Stimulated activated CD8-positive, alpha-beta memory T cell treated with anti-CD3 and anti-CD28 coated beads, Interleukin-12 subunit alpha, Interleukin-12 subunit beta, amount 100 ng/mL, for 24 hours (primary cell): ENCODE data around the gene PKIB.
"Not testable (repeated sequence)": the region's sequence is repeated elsewhere in the genome, so short reads cannot be mapped to it uniquely, and the experiment has no call there.

ENCODE experiments used
- DNase-seq: peaks from one replicate; pipeline ENCODE4 v3.0.0-alpha.2; 2020; ENCODE audit errors: extremely low read depth

The PKIB gene

DNA sequence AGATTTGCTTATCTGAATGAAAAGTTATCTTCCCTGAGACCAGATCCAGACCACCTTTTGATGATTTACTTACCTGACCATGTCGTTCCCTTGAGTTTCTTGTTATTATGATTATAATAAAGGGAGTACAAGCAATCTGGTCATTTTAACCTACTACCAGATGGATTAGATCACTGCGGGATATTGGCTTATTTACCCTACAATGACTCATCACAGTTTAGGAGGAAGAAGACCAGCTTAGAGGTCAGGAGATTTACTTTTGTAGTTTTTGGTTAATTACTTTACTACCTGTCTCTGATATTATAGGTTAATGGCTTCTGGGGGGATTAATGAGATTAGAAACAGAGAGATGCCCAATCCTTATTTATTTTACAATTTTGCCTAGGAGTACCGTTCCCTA lies 10.7 kb downstream of the PKIB start:
- no peak for DNase-seq

DNA sequence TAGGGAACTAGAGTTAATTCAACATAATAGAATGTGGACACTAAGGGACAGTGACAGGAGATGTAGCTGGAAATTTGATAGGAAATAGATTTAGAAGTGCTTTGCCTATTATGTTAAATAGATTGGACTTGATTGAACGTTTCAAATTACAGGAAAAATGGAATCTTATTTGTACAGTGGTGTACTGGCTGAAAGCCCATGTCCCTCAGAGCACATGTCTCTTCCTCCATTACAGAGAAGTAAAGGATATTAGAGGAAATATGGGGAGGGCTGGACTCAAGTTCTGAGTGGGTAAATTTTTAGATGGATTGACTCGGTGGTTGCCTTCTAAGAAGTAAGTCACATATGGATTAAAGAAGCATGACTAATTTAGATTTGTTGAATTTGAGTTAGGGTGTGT lies 11.4 kb downstream of the PKIB start:
- no peak for DNase-seq

DNA sequence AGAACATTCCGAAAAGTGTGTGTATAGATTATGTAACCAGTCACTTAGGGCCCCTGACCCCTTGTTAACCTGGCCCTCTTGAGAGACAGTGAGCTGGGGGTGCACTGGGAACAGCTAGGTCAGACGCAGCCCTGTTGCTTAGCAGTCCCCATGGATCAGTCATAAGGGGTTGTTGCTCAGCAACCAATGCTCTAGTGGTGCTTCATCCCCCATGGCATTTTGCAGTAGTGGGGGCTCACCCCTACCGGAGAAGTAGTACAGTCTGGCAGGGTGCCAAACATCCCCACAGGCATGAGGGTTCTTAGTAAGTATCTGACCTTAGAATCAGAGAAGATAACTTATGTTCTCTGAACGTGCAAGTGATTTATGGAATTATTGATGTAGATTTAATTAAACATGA lies 12.3 kb downstream of the PKIB start:
- DNase-seq = no peak

DNA sequence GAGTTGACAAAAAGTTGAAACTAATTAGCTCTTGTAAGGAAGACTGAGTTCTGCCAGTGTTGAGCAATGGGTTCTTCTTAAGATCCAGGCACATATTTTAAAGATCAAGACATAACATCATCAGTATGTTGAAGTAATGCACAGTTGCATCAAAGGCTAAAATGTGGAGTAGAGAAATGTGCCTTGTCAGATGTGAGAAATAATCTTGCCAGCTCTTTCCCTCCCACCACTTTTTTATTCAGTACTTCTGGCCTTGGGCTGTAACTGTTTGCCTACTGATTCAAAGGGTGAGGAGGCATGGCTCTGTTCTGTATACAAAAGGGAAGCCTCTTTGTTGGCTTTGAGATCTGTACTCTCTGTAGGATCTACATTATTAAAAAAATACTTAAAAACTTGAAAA lies 13.1 kb downstream of the PKIB start:
- DNase-seq = no peak

DNA sequence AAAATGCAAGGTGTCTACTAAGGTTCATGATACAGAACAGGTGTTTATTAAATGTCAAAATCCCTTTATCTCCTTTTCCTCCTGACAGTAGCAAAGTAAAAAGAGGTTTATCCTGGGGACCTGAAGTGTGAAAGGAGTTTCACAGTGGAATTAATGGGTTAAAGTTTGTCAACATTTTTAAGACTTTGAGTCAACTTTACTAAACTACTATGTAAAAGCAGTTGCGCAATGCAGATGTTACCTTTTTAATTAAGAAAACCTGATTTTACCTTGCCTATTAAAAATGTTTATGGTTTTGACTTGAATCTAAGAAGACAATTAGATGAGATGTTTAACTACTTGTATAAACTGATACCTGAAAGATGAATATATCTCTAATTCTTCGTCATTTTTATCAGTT lies 14.6 kb downstream of the PKIB start:
- no peak for DNase-seq

DNA sequence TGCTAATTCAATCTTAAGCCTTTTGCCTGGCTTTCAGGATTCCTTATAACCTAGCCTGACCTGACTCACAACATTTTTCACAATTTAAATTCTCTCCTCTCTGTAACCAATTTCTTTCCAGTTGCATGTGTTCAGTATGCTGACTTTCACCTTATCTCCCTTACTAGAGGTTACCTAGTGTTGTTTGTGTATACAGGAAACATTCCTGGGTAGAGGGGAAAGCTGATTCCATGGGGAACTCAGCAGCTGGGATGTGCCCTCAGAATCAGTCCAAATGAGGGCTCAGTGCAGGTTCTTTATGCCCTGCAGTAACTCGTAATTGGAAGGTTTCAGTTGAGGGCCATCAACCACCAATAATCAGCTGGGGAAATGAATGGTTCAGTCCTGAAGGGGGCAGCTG lies 18.5 kb downstream of the PKIB start:
- no peak for DNase-seq

DNA sequence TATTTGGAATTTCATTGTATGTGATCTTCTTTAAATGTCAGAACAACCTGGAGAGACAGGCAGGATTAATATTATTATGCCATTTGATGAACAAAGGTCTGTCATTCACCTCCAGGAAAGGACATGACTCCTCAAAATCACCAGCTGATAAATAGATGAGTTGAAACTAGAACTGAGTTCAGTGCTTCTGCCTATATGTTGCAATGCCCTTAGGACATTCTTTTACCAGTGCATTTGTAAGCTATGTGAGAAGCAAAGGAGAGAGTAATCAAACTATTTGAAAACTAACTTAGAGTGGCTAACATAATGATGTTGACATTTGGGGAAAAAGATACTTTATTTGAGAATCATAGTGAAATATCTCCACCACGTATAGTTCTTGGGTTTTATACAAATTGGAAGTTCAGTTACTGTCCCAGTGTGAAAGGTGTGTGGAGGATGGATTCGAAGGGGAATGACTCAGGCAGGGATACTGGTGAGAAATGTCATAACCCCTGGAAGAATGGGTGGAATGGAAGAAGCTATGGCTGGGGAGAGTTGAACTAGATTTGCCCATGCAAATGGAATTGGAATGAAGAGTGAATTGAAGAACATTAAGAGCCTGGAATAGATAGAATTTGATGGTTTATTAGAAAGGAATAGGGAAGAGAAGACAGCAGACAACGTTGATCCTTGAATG lies 21.5 kb downstream of the PKIB start:
- DNase-seq = no peak

DNA sequence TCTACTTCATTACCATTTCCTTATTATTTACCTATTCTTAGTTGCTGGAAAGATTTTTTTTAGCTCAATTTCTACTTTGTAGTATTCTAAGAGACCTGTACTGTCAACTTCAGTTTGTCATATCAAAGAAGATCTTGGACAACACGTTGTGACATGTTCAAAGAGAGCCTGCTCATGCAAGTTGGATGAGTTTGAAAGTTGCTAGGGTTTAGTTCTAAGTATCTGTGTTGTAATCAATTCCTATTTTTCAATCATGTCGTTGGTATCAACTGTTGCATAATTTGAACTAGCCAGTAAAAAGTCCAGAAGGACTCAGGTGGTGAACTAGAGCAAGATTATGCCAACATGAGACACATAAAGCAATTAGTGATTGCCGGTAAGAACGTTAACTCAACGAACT lies 30.2 kb downstream of the PKIB start:
- no peak for DNase-seq

DNA sequence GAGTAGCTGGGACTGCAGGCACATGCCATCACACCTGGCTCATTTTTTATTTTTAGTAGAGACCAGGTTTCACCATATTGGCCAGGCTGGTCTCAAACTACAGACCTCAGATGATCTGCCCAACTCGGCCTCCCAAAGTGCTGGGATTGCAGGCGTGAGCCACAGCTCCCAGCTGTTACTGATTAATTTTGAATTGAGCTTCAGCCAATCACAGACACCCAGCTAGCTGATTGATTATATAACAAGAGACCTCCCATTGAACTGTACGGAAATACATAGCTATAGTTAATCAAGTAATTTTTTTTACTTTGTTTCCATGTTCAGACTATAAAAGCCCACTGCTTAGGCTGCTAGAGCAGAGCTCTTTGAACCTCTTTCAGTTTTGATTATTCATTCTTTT lies 31.6 kb downstream of the PKIB start:
- DNase-seq = no peak

DNA sequence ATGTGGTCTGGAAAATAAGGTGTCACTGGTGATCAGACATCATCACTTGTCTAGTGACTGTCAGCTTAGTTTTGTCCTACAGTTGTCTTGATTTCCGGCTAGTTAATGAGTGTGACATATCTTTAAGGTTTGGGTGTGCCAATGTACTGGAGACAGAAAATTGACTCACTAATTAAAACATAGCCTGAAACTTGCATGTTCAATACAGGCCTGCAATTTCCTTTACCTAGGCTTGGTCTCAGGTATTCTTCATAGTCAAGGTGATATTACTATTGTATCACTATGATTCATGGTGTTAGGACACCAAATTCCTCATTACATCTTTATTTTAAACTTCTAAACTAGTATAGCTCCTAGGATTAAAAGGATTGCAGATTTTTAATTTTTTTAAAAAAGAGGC lies 32.4 kb downstream of the PKIB start:
- not testable (repeated sequence) for DNase-seq

DNA sequence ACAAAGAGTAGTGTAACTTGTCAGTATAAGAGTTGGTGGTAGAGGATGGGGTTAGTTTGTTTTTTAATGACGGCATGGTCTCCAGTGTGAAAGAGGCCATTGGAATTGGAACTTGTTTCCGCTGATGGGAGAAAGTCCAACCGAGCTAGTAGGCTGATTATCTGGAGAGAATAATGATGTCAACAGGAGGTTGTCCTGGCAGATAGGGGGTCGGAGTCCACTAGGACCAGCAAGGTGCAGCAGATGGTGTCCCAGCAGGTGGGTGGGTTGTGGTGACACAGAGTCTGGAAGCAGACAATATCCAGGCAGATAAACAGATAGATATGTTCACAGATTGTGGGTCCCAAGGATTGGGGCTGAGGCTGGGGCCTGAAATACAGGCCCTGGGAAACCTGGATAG lies 35.1 kb downstream of the PKIB start:
- DNase-seq = no peak

DNA sequence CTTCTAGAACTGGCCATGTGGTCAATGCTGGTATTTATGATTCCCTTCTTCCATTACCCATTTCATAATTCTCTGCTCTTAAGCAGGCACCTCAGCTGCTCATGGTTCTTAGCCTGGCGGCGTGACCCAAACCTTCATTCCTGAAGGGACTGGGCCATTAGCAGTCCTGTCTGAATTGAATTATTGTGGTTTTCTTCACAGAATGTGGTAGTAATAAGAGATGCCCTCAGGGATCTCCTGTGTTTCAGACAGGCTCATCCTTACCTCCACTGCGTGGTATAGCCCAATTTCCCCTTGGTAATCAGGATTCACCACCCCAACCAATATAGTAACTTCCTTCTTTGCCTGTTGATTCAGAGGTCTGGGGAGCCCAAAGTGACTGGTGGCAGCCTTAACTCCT lies 37.6 kb downstream of the PKIB start:
- DNase-seq = no peak

DNA sequence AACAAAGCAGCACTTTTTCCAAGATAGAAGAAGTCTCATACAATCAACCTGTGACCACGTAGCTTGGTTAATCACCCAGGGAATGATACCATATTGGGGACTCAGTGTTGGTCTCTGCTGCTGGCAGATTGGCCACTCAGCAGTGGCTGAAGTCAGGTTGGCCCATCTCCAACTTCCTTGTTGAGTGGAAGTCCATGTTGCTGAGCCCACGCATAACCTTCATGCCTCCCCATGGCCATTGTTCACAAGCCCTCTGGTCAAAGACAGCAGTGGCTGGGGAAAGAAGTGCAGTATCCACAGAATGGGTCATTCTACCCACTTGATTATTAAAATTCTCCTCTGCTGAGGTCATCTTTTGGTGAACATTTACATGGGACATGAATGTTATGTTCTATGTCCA lies 38.5 kb downstream of the PKIB start:
- DNase-seq = no peak

DNA sequence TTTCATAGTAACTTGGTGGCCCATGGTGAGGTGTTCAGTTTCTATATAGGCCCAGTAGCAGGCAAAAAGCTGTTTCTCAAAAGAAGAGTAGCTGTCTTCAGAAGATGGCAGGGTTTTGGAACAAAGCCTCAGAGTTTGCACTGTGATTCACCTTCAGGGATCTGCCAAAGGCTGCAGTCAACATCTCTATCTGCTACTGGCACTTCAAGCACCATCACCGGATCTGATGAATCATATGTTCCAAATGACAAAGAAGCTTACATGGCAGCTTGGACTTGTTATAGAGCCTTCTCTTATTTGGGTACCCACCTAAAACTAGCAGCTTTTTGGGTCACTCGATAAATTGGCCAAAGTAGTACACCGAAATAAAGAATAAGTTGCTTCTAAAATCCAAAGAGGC lies 39.5 kb downstream of the PKIB start:
- no peak for DNase-seq

DNA sequence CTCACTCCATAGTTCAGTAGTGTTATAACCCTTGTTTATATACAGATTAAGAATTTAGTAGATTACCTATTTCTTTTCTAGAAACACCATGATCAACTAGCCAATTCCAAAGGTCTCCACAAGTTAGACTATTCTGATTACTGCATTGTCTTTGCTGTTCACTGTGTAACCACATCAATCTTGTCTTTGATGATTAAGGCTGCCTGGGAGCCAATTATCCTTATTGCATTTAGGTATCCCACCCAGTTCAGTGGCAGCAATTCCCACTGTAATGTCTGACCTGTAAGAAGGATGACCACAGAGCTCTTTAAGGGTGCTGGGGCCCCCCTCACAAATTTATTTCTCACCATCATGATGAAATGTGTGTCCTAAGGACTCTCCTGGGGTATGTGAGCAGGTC lies 40.2 kb downstream of the PKIB start:
- DNase-seq = no peak

DNA sequence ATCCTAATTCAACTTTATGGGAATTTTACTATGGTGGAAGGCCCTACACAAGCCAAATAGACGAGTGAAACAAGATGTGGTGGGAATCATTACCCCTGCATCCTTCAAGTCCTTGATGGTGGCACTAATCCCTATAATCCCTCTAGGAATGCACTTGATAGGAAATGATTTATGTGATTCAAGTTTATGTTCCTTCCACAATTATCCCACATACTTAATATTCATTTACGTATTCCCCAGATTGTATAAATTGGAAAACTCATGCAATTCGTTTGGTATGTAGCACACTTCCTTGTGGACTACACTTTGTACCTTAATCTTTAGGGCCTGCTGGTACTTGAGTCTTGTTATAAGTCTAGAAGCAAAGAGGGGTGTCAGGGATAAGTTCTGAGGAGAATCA lies 40.8 kb downstream of the PKIB start:
- no peak for DNase-seq

DNA sequence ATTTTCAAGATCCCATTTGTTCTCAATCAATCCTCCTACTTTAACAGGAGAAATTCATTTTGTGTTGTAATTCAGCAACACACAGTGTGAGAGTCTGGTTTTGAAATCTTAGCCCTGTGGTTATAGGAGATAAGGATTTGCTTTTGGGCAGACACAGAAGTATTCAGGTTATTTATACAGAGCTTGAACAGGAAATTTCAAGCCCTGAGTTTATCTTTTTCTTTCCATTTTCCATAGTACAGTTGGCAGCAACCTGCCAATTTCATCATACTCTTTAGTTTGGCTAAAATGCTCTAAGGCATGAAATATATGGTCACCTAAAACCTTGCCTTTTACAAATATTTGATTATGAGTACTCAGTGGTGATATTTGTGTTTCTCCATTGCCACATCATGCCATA lies 41.4 kb downstream of the PKIB start:
- no peak for DNase-seq

DNA sequence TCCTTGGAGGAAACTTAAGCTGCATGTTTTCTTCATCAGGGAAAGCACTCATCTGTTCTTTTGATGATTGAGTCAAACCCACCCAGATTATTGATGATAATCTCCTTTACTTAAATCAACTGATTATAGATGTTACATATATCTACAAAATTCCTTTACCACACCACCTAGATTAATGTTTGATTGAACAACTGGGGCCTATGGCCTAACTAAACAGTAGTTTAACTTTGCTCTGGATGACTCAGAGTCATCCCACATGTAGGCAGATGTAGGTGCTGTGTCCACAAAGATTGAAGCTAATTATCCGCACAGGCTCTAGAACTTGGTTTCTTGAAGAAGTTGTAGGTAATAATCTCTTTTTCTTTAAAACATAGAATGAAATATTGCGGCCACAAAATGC lies 42.2 kb downstream of the PKIB start:
- DNase-seq = no peak

DNA sequence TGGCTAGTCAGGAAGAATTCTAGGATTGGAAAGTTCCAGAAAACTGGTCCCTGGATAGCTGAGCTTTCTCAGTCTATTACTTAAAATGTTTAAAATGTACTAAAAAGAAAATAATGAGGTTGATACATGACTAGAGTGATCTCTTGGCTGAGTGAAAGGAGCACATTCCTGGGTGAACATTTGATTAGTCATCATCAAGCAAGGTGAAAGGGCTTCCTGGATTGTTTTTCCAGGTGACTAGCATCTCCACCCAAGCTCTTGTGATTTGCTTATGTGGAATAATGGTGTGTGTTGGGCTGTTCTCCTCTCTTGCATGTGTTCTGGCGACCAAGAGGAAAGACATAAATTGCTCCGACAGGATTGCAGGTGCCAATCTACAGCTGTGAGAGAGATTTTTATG lies 42.9 kb downstream of the PKIB start:
- DNase-seq = no peak

DNA sequence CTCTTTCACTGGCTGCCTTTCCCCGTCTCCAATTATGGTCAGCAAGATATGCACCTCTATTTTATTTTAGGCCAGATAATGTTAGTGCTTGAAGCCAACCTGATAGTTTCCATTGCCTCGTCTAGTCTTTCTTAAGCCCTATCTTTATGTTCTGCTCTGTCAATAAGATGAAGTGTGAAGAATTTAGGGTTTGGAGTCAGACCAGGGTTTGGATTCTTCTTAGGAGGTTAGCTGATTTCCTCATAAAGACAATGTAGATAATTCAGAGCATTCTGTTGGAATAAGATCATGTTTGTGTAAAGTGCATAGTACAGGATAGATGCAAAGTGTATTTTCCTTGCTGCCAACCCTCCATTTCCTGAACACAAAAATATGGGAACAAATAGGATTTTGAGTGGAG lies 43.8 kb downstream of the PKIB start:
- no peak for DNase-seq

DNA sequence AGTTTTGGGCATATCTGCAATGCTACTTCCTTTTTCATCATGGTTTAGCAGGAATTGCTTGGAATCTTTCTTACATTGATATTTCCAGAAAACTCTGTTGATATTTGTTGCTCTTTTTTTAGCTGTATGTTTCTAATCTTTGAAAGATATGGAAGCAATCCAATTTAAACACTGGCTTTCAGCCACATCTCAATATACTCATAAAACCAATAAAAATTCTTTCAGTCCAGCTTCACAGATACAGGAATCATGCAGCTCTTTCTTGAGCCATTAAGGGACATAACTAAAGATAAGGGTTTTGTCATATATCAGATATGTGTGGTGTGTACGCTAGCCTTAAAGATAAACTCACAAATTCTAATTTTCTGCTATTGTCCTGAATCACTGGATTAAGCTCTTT lies 47.4 kb downstream of the PKIB start:
- no peak for DNase-seq

DNA sequence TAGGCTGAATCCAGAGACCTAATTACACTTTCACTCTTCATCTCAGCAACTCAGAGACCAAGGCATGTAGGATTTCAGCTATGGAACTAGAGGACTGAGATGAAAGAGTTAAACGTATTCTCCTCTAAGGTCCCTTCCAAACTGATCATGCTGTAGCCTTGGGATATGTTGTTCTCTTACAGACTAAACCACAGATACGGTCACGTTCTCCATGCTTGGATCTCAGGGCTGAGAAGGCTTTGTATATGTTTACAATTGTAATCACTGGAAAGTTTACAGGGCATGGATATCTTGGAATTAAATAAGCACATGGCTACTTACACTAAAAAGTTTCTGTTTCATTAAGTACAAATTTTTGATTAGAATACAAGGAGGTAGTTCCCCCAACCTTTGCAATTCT lies 50.1 kb downstream of the PKIB start:
- no peak for DNase-seq

DNA sequence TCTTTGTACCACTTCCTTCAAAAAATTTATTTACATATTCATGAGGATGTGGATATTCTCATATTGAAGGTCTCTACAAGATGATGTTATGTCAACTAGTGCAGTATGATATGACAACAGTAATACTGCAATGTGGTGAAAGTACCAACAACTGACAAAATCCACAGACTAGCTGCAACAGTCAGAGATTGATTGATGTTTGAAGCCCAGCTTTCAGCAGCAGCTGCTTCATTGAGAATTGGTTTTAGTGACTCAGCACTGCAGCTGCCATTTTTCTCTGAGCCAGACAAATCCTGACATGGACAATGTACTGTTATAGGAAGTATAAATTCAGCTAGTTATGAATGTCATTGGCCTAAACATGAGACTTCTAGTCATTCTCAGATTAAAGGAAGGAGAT lies 53.8 kb downstream of the PKIB start:
- no peak for DNase-seq

DNA sequence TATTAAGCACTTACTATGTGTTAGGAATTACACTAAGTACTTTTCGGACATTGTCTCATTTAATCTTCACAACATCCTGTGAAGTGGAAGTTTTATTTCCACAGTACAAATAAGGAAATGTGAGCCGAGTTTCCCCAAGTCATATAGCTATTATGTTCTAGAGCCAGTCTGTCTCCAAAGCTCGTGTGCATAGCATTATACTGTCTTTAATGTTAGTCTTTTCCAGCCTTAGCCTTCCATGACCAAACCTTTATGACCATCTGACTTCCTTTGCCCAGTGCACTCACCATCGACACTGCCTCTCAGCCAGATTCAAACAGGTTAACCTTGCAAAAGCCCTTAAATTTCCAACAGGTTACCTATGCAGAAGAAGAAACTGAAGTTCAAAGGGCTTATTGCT lies 55.7 kb downstream of the PKIB start:
- DNase-seq = no peak

DNA sequence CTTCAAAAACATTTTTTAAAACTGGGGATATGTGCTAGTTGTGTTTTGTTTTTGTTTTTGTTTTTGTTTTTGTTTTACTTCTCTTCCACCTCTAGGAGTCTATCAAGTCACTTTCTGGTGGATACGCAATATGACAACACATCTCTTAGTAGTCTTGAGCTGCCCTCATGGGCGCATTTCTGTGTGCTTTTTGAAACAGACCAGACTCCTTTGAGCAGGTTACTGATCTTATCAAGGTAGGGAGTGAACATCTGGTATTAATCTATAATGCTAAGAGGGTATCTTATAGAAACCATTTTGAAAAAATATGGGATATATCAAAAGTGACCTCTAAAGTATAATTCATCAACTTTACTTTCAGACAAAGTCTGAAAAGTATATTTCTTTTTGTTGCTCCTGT lies 56.2 kb downstream of the PKIB start:
- no peak for DNase-seq
